SH-SY5Y (cell line): ENCODE data around the gene ADCY6.

Source experiments
- GATA2 ChIP-seq: IDR thresholded peaks from 2 replicates; pipeline ENCODE4 v1.6.1; 2011; ENCODE audit warnings: mild to moderate bottlenecking, low read depth, low read length
- GATA3 ChIP-seq: IDR thresholded peaks from 2 replicates; pipeline ENCODE4 v1.6.1; 2011; ENCODE audit warnings: low read depth, mild to moderate bottlenecking, low read length, moderate library complexity

- TF ChIP-seq GATA2 (no peak), GATA3 (no peak)
These were observed 42.4 kb upstream of the ADCY6 start for GRCh38 chr12:48831257-48831656.
